ENCODE data around the gene TMC3. TPM values are rescaled to one million over a fixed set of nuclear protein-coding genes. Genes with fewer than 3 reads are reported as not detected.

Gene TMC3
- total RNA-seq, 3 donors from 2014 or later (not counting 1 experiment from before 2014, with no cell fraction given) = not detected

DNA sequence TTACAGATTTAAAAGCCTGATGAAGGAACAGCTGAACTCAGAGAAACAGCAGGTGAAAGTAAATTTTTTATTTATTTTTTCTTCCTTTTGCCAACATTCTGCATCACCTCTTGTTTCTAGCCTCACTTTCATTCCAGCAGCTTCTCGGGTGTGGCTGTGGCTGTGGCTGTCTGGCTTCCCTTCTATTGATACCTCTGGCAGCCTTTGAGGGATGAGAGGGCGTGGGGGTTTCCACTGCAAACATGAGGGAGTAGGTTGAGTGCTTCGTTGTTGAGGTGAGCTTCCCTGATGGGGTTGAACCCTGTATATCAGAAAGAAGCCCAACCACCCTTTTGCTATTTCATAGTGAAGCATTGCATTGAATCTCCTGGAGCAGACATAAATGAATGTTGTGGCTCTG, 6.2 kb upstream of the TMC3 start:
- no peaks in the 10 kb centered on the region for H3K9me3 ChIP-seq (ENCODE audit: control insufficient read depth, insufficient read depth, low read length)
- Mint-ChIP-seq H3K27me3 (ENCODE audit: low read depth in 2 of 2) (peaks cover 9 to 21% of the 10 kb centered on the region in 2 donors), H3K36me3 (no peaks in the 10 kb centered on the region), H3K27ac (no peak overlapping the region), H3K9me3 (no peaks in the 10 kb centered on the region), H3K4me1 (peaks cover 0 to 5% of the 10 kb centered on the region in 2 donors), H3K4me3 (no peak overlapping the region)
- intact Hi-C loops (cut with micrococcal nuclease) = no loop called here
- no peak overlapping the region for H3K27ac ChIP-seq (ENCODE audit: low read length)
- no peaks in the 10 kb centered on the region for H3K36me3 ChIP-seq (ENCODE audit: control insufficient read depth, insufficient read depth, low read length)
- TF ChIP-seq, protein P1, sequence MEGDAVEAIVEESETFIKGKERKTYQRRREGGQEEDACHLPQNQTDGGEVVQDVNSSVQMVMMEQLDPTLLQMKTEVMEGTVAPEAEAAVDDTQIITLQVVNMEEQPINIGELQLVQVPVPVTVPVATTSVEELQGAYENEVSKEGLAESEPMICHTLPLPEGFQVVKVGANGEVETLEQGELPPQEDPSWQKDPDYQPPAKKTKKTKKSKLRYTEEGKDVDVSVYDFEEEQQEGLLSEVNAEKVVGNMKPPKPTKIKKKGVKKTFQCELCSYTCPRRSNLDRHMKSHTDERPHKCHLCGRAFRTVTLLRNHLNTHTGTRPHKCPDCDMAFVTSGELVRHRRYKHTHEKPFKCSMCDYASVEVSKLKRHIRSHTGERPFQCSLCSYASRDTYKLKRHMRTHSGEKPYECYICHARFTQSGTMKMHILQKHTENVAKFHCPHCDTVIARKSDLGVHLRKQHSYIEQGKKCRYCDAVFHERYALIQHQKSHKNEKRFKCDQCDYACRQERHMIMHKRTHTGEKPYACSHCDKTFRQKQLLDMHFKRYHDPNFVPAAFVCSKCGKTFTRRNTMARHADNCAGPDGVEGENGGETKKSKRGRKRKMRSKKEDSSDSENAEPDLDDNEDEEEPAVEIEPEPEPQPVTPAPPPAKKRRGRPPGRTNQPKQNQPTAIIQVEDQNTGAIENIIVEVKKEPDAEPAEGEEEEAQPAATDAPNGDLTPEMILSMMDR (IDR thresholded peaks at IDR 0.05) = no peak
- 83% methylated on average over 2 of the region's 3 CpGs for WGBS (ENCODE audit: insufficient coverage)
- DNase-seq (peak in 1 of 2 donors; percentile 6), ATAC-seq (no peak)
- no peaks in the 10 kb centered on the region for H3K27me3 ChIP-seq (ENCODE audit: control insufficient read depth, insufficient read depth, low read length)
- no peaks in the 10 kb centered on the region for H3K4me1 ChIP-seq (ENCODE audit: control insufficient read depth, insufficient read depth, low read length)
- H3K4me3 ChIP-seq (ENCODE audit: low read length) = no peak overlapping the region

DNA sequence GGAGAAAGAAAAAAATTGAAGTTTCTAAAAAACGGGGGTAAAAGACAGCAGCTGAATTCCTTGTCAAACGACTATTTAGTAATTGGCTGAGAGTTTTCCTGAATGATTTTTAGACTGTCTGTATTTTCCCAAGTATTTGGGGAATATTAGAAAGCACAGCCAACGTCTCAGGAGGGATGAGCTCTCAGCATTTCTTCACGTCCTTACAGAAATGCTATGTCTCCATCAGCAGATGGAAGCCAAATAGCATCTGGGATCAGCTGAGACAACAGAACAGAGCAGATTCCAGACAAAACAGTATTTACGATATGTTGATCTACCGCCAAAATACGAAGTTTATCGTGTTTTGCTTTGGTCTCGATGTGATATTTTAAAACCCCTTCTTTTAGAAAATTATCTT, 5.3 kb upstream of the TMC3 start:
- TF ChIP-seq, protein P1 (IDR thresholded peaks at IDR 0.05) = no peak
- no peak for DNase-seq
- Histone ChIP-seq H3K27me3 (ENCODE audit: control insufficient read depth, insufficient read depth, low read length) (no peaks in the 10 kb centered on the region), H3K4me3 (ENCODE audit: low read length) (no peak overlapping the region), H3K36me3 (ENCODE audit: control insufficient read depth, insufficient read depth, low read length) (no peaks in the 10 kb centered on the region), H3K27ac (ENCODE audit: low read length) (no peak overlapping the region), H3K9me3 (ENCODE audit: control insufficient read depth, insufficient read depth, low read length) (no peaks in the 10 kb centered on the region), H3K4me1 (ENCODE audit: control insufficient read depth, insufficient read depth, low read length) (no peaks in the 10 kb centered on the region)
- no peak for ATAC-seq
- Mint-ChIP-seq H3K27me3 (ENCODE audit: low read depth in 2 of 2) (peaks cover 14 to 21% of the 10 kb centered on the region in 2 donors), H3K4me1 (no peaks in the 10 kb centered on the region), H3K9me3 (no peaks in the 10 kb centered on the region), H3K4me3 (no peak overlapping the region), H3K36me3 (no peaks in the 10 kb centered on the region), H3K27ac (no peak overlapping the region)
- intact Hi-C loops (cut with micrococcal nuclease) = no loop called here
- WGBS (ENCODE audit: insufficient coverage) = 88% methylated on average over 8 of the region's 9 CpGs

DNA sequence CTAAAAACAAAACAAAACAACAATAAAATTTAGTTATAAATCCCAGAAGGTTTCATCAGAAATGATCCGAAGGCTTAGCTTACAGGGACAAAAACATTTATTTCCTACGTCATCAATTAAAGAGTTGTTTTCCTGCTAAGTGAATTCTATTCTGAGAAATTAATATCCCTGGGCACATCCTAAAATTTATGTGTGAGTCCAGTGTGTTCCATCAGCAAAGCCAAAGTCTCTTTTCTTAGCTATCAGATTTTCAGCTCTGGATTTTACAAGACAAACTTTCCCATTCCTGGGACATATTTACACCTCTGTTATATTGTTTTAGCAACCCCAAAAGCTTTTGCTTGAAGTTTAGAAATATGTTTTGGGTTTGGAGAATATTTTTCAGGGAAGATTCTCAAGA, 4.4 kb upstream of the TMC3 start:
- no peaks in the 10 kb centered on the region for H3K9me3 ChIP-seq (ENCODE audit: control insufficient read depth, insufficient read depth, low read length)
- H3K27me3 Mint-ChIP-seq (ENCODE audit: low read depth in 2 of 2) = peaks cover 14 to 21% of the 10 kb centered on the region in 2 donors
- H3K4me1 ChIP-seq (ENCODE audit: control insufficient read depth, insufficient read depth, low read length) = no peaks in the 10 kb centered on the region
- 79% methylated on average over 2 of the region's 2 CpGs for WGBS (ENCODE audit: insufficient coverage)
- intact Hi-C loops (cut with micrococcal nuclease) = no loop called here
- H3K4me1 Mint-ChIP-seq = no peaks in the 10 kb centered on the region
- H3K4me3 ChIP-seq (ENCODE audit: low read length) = no peak overlapping the region
- H3K27me3 ChIP-seq (ENCODE audit: control insufficient read depth, insufficient read depth, low read length) = no peaks in the 10 kb centered on the region
- H3K4me3 Mint-ChIP-seq = no peak overlapping the region
- no peaks in the 10 kb centered on the region for H3K9me3 Mint-ChIP-seq
- H3K36me3 Mint-ChIP-seq = no peaks in the 10 kb centered on the region
- no peak for ATAC-seq
- H3K27ac ChIP-seq (ENCODE audit: low read length) = no peak overlapping the region
- H3K36me3 ChIP-seq (ENCODE audit: control insufficient read depth, insufficient read depth, low read length) = no peaks in the 10 kb centered on the region
- no peak for DNase-seq
- TF ChIP-seq, protein P1 (IDR thresholded peaks at IDR 0.05) = no peak
- H3K27ac Mint-ChIP-seq = no peak overlapping the region

DNA sequence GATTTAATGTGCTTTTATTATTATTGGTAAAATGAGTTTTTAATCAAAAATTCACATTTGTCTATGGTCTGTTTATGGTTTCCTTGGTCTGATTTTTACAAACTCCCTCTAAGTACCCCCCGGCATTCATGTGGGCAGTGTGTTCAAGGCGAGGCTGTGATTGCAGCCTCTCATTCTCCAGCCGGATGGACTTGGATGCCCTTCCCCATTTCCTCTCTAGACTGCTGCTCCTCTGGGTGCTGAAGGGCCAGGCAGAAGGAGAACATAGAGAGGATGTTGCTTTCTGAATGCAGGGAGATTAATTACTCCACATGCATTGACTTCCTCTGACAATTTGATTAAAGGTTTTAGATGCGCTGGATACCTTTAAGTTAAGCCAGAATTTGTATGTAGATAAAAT, 3.9 kb upstream of the TMC3 start:
- Mint-ChIP-seq H3K4me1 (no peaks in the 10 kb centered on the region), H3K27ac (no peak overlapping the region), H3K9me3 (no peaks in the 10 kb centered on the region), H3K27me3 (ENCODE audit: low read depth in 2 of 2) (peaks cover 14 to 19% of the 10 kb centered on the region in 2 donors), H3K36me3 (no peaks in the 10 kb centered on the region), H3K4me3 (no peak overlapping the region)
- no peak overlapping the region for H3K4me3 ChIP-seq (ENCODE audit: low read length)
- ATAC-seq (no peak), DNase-seq (no peak)
- no peaks in the 10 kb centered on the region for H3K9me3 ChIP-seq (ENCODE audit: control insufficient read depth, insufficient read depth, low read length)
- intact Hi-C loops (cut with micrococcal nuclease) = no loop called here
- no peaks in the 10 kb centered on the region for H3K27me3 ChIP-seq (ENCODE audit: control insufficient read depth, insufficient read depth, low read length)
- no peaks in the 10 kb centered on the region for H3K4me1 ChIP-seq (ENCODE audit: control insufficient read depth, insufficient read depth, low read length)
- H3K27ac ChIP-seq (ENCODE audit: low read length) = no peak overlapping the region
- no peaks in the 10 kb centered on the region for H3K36me3 ChIP-seq (ENCODE audit: control insufficient read depth, insufficient read depth, low read length)
- TF ChIP-seq, protein P1 (IDR thresholded peaks at IDR 0.05) = no peak
- WGBS (ENCODE audit: insufficient coverage) = 81% methylated on average over 3 of the region's 4 CpGs
